LNCaP clone FGC (cell line): ENCODE data around the gene SPEN.

Experiments
- DNase-seq: peaks from one replicate; pipeline ENCODE4 v3.0.0-alpha.2; 2011; ENCODE audit warnings: low read depth
- H3K4me3 ChIP-seq: 2 replicates; pipeline ENCODE4 v1.5.1; 2011; ENCODE audit warnings: mild to moderate bottlenecking, low read depth, low read length, control low read depth
- CTCF ChIP-seq: IDR thresholded peaks from 2 replicates; pipeline ENCODE4 v1.5.1; 2012; ENCODE audit warnings: mild to moderate bottlenecking; ENCODE audit not compliant: control insufficient read depth, insufficient read depth; ENCODE audit errors: extremely low read depth

The SPEN gene

GRCh38 chr1:15958111-15958510, 110.6 kb downstream of the SPEN start:
- TF ChIP-seq CTCF: no peak
- no peak overlapping the region for H3K4me3 ChIP-seq
- no peak for DNase-seq

- H3K4me3 ChIP-seq: no peak overlapping the region
- DNase-seq: no peak
- TF ChIP-seq CTCF: no peak
Measured at GRCh38 chr1:15958793-15959192, 111.3 kb downstream of the SPEN start.

GRCh38 chr1:15959424-15959823, 111.9 kb downstream of the SPEN start:
- DNase-seq: no peak
- TF ChIP-seq CTCF: no peak
- no peak overlapping the region for H3K4me3 ChIP-seq

- DNase-seq: no peak
- H3K4me3 ChIP-seq: no peak overlapping the region
- no peak for TF ChIP-seq CTCF
Measured at GRCh38 chr1:15959827-15960446, 112.4 kb downstream of the SPEN start.

GRCh38 chr1:15960808-15961207, 113.3 kb downstream of the SPEN start:
- no peak for TF ChIP-seq CTCF
- no peak for DNase-seq
- no peak overlapping the region for H3K4me3 ChIP-seq

GRCh38 chr1:15961492-15961891, 114.0 kb downstream of the SPEN start:
- no peak for DNase-seq
- H3K4me3 ChIP-seq: no peak overlapping the region
- no peak for TF ChIP-seq CTCF

GRCh38 chr1:15962176-15962575, 114.7 kb downstream of the SPEN start:
- H3K4me3 ChIP-seq: no peak overlapping the region
- TF ChIP-seq CTCF: no peak
- DNase-seq: no peak
